HepG2 (cell line): ENCODE measurements around the gene ASB16. TPM values are rescaled to one million over a fixed set of nuclear protein-coding genes. Genes with fewer than 3 reads are reported as not detected.

Experiments used
- ARHGAP35 ChIP-seq: sonication (generic); formaldehyde crosslinking; IDR thresholded peaks from 2 replicates; pipeline ENCODE4 v1.9.0; 2022; ENCODE audit warnings: mild to moderate bottlenecking, inconsistent platforms, moderate library complexity, missing genetic modification reagents, borderline replicate concordance
- CEBPB ChIP-seq: IDR thresholded peaks from 2 replicates; pipeline ENCODE4 v1.6.1; 2011; ENCODE audit warnings: low read depth, low read length, improper control_type of control experiment, borderline replicate concordance
- GZF1 ChIP-seq: sonication (generic); formaldehyde crosslinking; IDR thresholded peaks from 2 replicates; pipeline ENCODE4 v1.5.1; 2020; ENCODE audit warnings: mild to moderate bottlenecking, missing genetic modification reagents
- HMG20B ChIP-seq: conservative IDR thresholded peaks from 2 replicates; pipeline ENCODE4 v1.6.1; 2016; ENCODE audit warnings: missing genetic modification reagents, missing compliant biosample characterization
- MIXL1 ChIP-seq: IDR thresholded peaks from 2 replicates; pipeline ENCODE4 v1.6.1; 2016
- MTA3 ChIP-seq: sonication (generic); formaldehyde crosslinking; IDR thresholded peaks from 2 replicates; pipeline ENCODE4 v1.4.0; 2020; ENCODE audit warnings: missing genetic modification reagents
- MYNN ChIP-seq: sonication (generic); formaldehyde crosslinking; IDR thresholded peaks from 2 replicates; pipeline ENCODE4 v1.4.0; 2020; ENCODE audit warnings: mild to moderate bottlenecking, low read depth, missing genetic modification reagents
- NFIC ChIP-seq: IDR thresholded peaks from 2 replicates; pipeline ENCODE4 v1.6.1; 2012; ENCODE audit warnings: mild to moderate bottlenecking, low read length, inconsistent platforms
- PITX1 ChIP-seq: sonication (generic); formaldehyde crosslinking; IDR thresholded peaks from 2 replicates; pipeline ENCODE4 v1.5.1; 2020; ENCODE audit warnings: mild to moderate bottlenecking, missing genetic modification reagents
- SRF ChIP-seq: IDR thresholded peaks from 2 replicates; pipeline ENCODE4 v1.6.1; 2011; ENCODE audit warnings: mild to moderate bottlenecking, low read depth, low read length, moderate library complexity
- SRSF4 ChIP-seq: fragments of 200-400 bp; formaldehyde crosslinking; IDR thresholded peaks from one replicate; pipeline ENCODE4 v1.6.1; 2018; ENCODE audit warnings: mild to moderate bottlenecking, low read depth, low read length, moderate library complexity; ENCODE audit not compliant: poor library complexity, severe bottlenecking
- TBP ChIP-seq: sonication (generic); formaldehyde crosslinking; IDR thresholded peaks from 2 replicates; pipeline ENCODE4 v1.5.0; 2020; ENCODE audit warnings: missing genetic modification reagents
- TGIF2 ChIP-seq: IDR thresholded peaks from 2 replicates; pipeline ENCODE4 v1.6.1; 2016; ENCODE audit warnings: control low read depth, missing compliant biosample characterization
- ZFP1 ChIP-seq: IDR thresholded peaks from 2 replicates; pipeline ENCODE4 v1.6.1; 2016
- ZNF124 ChIP-seq: sonication (generic); formaldehyde crosslinking; IDR thresholded peaks from 2 replicates; pipeline ENCODE4 v1.4.0; 2020; ENCODE audit warnings: missing genetic modification reagents
- ZNF432 ChIP-seq: sonication (generic); formaldehyde crosslinking; IDR thresholded peaks from 2 replicates; pipeline ENCODE4 v1.5.0; 2020; ENCODE audit warnings: missing genetic modification reagents, mild to moderate bottlenecking, borderline replicate concordance
- ZNF484 ChIP-seq: sonication (generic); formaldehyde crosslinking; IDR thresholded peaks from 2 replicates; pipeline ENCODE4 v1.5.1; 2020; ENCODE audit warnings: mild to moderate bottlenecking, low read depth, missing genetic modification reagents, borderline replicate concordance
- ZNF577 ChIP-seq: sonication (generic); formaldehyde crosslinking; IDR thresholded peaks from 2 replicates; pipeline ENCODE4 v1.4.0; 2020; ENCODE audit warnings: mild to moderate bottlenecking, low read depth, missing genetic modification reagents, borderline replicate concordance
- ZNF782 ChIP-seq: sonication (generic); formaldehyde crosslinking; IDR thresholded peaks from 2 replicates; pipeline ENCODE4 v1.4.0; 2020; ENCODE audit warnings: missing genetic modification reagents, mild to moderate bottlenecking, borderline replicate concordance
- ZSCAN29 ChIP-seq: sonication (generic); formaldehyde crosslinking; conservative IDR thresholded peaks from 2 replicates; pipeline ENCODE4 v1.4.0; 2020; ENCODE audit warnings: mild to moderate bottlenecking, missing genetic modification reagents
- polyA plus RNA-seq, 8 experiments: library from polyadenylated mRNA; depleted of rRNA in 3 of 8; stranded (reverse) in 7 of 8; unstranded in 1 of 8; fragments of >200 nt; fragmentation: Illumina TruSeq in 4 of 8; extraction: Trizol in 4 of 8; gene quantifications; 2 replicates each; pipeline versions ENCODE4 v1.2.1 to v1.2.3, GENCODE V29; 2011 to 2016; ENCODE audit warnings: low read depth in 4 of 8, missing spikeins in 1 of 8, mixed read lengths in 1 of 8; ENCODE audit not compliant: insufficient read depth in 1 of 8
- total RNA-seq, 5 experiments: library from RNA; depleted of rRNA; stranded (reverse); fragments of >200 nt; fragmentation: Illumina TruSeq; extraction: Trizol; gene quantifications; 2 replicates each; pipeline ENCODE4 v1.2.3, GENCODE V29; 2016; ENCODE audit warnings: low read depth in 1 of 5
- TF ChIP-seq, protein P1 (sequence below): sonication (generic); formaldehyde crosslinking; conservative IDR thresholded peaks from 2 replicates; pipeline ENCODE4 v1.8.0; 2022; ENCODE audit warnings: missing genetic modification reagents
- TF ChIP-seq, protein P2 (sequence below): sonication (generic); formaldehyde crosslinking; conservative IDR thresholded peaks from 2 replicates; pipeline ENCODE4 v1.8.0; 2022; ENCODE audit warnings: mild to moderate bottlenecking, moderate library complexity, missing genetic modification reagents
- TF ChIP-seq, protein P3 (sequence below): sonication (generic); formaldehyde crosslinking; IDR thresholded peaks from 2 replicates; pipeline ENCODE4 v1.5.1; 2020; ENCODE audit warnings: missing genetic modification reagents, mild to moderate bottlenecking, borderline replicate concordance

The ASB16 gene
- total and polyA plus RNA-seq, 2 of the 13 experiments (the other 11 are each of a cell fraction or from before 2014, with no cell fraction given): 0.07 TPM; not detected in 1

- TF ChIP-seq, protein P1, sequence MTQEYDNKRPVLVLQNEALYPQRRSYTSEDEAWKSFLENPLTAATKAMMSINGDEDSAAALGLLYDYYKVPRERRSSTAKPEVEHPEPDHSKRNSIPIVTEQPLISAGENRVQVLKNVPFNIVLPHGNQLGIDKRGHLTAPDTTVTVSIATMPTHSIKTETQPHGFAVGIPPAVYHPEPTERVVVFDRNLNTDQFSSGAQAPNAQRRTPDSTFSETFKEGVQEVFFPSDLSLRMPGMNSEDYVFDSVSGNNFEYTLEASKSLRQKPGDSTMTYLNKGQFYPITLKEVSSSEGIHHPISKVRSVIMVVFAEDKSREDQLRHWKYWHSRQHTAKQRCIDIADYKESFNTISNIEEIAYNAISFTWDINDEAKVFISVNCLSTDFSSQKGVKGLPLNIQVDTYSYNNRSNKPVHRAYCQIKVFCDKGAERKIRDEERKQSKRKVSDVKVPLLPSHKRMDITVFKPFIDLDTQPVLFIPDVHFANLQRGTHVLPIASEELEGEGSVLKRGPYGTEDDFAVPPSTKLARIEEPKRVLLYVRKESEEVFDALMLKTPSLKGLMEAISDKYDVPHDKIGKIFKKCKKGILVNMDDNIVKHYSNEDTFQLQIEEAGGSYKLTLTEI (CRISPR knock-in tag): no peak
- TF ChIP-seq ARHGAP35 (CRISPR knock-in tag) (no peak), ZNF484 (CRISPR knock-in tag) (no peak), PITX1 (no peak), SRF (no peak), ZNF124 (CRISPR knock-in tag) (no peak), GZF1 (no peak), NFIC (no peak), ZFP1 (0 out of 2 replicates have a peak, but pooled peaks have one; percentile 20), CEBPB (no peak), TGIF2 (CRISPR knock-in tag) (no peak), MIXL1 (0 out of 2 replicates have a peak, but pooled peaks have one; percentile 34), ZNF577 (CRISPR knock-in tag) (no peak), MTA3 (CRISPR knock-in tag) (no peak), TBP (CRISPR knock-in tag) (no peak), ZSCAN29 (CRISPR knock-in tag) (no peak), MYNN (no peak), HMG20B (CRISPR knock-in tag) (no peak; the same call in 1 of the 2 replicates), SRSF4 (no peak), ZNF782 (CRISPR knock-in tag) (no peak), ZNF432 (CRISPR knock-in tag) (no peak)
- TF ChIP-seq, protein P2, sequence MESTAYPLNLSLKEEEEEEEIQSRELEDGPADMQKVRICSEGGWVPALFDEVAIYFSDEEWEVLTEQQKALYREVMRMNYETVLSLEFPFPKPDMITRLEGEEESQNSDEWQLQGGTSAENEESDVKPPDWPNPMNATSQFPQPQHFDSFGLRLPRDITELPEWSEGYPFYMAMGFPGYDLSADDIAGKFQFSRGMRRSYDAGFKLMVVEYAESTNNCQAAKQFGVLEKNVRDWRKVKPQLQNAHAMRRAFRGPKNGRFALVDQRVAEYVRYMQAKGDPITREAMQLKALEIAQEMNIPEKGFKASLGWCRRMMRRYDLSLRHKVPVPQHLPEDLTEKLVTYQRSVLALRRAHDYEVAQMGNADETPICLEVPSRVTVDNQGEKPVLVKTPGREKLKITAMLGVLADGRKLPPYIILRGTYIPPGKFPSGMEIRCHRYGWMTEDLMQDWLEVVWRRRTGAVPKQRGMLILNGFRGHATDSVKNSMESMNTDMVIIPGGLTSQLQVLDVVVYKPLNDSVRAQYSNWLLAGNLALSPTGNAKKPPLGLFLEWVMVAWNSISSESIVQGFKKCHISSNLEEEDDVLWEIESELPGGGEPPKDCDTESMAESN (CRISPR knock-in tag): no peak
- TF ChIP-seq, protein P3, sequence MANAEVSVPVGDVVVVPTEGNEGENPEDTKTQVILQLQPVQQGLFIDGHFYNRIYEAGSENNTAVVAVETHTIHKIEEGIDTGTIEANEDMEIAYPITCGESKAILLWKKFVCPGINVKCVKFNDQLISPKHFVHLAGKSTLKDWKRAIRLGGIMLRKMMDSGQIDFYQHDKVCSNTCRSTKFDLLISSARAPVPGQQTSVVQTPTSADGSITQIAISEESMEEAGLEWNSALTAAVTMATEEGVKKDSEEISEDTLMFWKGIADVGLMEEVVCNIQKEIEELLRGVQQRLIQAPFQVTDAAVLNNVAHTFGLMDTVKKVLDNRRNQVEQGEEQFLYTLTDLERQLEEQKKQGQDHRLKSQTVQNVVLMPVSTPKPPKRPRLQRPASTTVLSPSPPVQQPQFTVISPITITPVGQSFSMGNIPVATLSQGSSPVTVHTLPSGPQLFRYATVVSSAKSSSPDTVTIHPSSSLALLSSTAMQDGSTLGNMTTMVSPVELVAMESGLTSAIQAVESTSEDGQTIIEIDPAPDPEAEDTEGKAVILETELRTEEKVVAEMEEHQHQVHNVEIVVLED (CRISPR knock-in tag): no peak; the same call in none of the 2 replicates
These were observed 48.0 kb downstream of the ASB16 start (continued) for GRCh38 chr17:44218344-44219107.
